ENCODE data around the gene PRIM2.
"Not testable (repeated sequence)": the region's sequence is repeated elsewhere in the genome, so short reads cannot be mapped to it uniquely, and the experiment has no call there.

GRCh38 chr6:57671237-57671636 lies 353.8 kb downstream of the PRIM2 start:
- not testable (repeated sequence) for TF ChIP-seq POLR2A (IDR thresholded peaks at IDR 0.05; ENCODE audit: low read length); FOSL2 (IDR thresholded peaks at IDR 0.05); FOSL2 (CRISPR knock-in tag; IDR thresholded peaks at IDR 0.05); ESRRA (IDR thresholded peaks at IDR 0.05; ENCODE audit: borderline replicate concordance, low read length); HMGXB4 (CRISPR knock-in tag; IDR thresholded peaks at IDR 0.05; ENCODE audit: borderline replicate concordance); ZC3H11A (IDR thresholded peaks at IDR 0.05); CHD2 (IDR thresholded peaks at IDR 0.05; ENCODE audit: low read length, partially characterized antibody); RFX5 (IDR thresholded peaks at IDR 0.05); KDM1A (IDR thresholded peaks at IDR 0.05; ENCODE audit: low read depth)
- TF ChIP-seq, protein P1, sequence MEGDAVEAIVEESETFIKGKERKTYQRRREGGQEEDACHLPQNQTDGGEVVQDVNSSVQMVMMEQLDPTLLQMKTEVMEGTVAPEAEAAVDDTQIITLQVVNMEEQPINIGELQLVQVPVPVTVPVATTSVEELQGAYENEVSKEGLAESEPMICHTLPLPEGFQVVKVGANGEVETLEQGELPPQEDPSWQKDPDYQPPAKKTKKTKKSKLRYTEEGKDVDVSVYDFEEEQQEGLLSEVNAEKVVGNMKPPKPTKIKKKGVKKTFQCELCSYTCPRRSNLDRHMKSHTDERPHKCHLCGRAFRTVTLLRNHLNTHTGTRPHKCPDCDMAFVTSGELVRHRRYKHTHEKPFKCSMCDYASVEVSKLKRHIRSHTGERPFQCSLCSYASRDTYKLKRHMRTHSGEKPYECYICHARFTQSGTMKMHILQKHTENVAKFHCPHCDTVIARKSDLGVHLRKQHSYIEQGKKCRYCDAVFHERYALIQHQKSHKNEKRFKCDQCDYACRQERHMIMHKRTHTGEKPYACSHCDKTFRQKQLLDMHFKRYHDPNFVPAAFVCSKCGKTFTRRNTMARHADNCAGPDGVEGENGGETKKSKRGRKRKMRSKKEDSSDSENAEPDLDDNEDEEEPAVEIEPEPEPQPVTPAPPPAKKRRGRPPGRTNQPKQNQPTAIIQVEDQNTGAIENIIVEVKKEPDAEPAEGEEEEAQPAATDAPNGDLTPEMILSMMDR (IDR thresholded peaks at IDR 0.05), result not testable (repeated sequence)
- TF ChIP-seq, protein P2, sequence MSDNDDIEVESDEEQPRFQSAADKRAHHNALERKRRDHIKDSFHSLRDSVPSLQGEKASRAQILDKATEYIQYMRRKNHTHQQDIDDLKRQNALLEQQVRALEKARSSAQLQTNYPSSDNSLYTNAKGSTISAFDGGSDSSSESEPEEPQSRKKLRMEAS (IDR thresholded peaks at IDR 0.05), result not testable (repeated sequence)

Data from A549 (cell line).